OCI-LY3 (cell line): ENCODE measurements around the gene PHTF1.

Experiments used
- EZH2phosphoT487 ChIP-seq: fragments of 200-600 bp; shearing (Covaris generic); IDR thresholded peaks from 2 replicates; pipeline ENCODE4 v1.6.1; 2018; ENCODE audit warnings: antibody characterized with exemption, mixed run types, low read depth
- TF ChIP-seq, protein P1 (sequence below): fragments of 200-600, 300-600 bp; sonication (generic); IDR thresholded peaks from 2 replicates; pipeline ENCODE4 v1.5.1; 2014; ENCODE audit warnings: antibody characterized with exemption, low read length, low read depth

DNA sequence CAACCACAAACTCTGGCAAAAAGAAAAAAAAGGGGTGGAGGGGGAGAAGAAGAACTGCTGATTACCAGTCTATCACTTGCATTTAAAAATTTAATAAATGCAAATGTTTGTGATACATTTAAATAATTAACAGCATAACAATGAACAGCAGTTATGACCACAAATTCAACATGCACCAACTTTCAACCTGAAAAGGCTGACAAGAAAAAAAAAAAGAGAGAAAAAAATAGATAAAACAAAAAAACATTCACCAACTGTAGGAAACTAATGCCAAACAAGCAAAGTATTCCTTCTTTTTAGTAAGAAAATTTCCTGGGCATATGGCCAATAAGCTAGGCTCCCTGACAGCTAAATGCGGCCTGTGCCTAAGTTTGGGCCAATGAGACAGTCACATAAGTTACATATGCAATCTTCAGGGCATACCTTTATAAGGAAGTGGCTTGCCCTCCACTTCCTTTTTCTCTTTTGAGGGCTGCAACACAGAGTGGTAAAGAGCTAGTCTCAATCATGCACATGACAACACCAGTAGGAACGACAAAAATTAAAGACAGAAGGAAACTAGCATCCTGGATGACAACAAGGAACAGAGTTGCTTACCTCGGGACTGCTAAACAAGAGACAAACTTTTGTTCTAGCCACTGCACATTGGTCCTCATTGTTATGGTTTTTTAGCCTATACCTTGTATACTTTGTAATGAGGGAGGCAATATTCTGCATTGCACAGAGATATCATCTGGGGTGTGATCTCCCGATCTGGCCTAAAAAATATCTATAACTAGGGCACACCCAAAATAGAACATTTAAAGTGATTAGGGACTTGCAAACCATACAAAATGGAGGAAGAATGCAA is 24.2 kb upstream of the PHTF1 start:
- TF ChIP-seq, protein P1, sequence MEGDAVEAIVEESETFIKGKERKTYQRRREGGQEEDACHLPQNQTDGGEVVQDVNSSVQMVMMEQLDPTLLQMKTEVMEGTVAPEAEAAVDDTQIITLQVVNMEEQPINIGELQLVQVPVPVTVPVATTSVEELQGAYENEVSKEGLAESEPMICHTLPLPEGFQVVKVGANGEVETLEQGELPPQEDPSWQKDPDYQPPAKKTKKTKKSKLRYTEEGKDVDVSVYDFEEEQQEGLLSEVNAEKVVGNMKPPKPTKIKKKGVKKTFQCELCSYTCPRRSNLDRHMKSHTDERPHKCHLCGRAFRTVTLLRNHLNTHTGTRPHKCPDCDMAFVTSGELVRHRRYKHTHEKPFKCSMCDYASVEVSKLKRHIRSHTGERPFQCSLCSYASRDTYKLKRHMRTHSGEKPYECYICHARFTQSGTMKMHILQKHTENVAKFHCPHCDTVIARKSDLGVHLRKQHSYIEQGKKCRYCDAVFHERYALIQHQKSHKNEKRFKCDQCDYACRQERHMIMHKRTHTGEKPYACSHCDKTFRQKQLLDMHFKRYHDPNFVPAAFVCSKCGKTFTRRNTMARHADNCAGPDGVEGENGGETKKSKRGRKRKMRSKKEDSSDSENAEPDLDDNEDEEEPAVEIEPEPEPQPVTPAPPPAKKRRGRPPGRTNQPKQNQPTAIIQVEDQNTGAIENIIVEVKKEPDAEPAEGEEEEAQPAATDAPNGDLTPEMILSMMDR: no peak
- TF ChIP-seq EZH2phosphoT487: no peak
